ENCODE results near the gene ACP7.
A peak's percentile ranks its signal among the peaks of the same experiment; 100 is the strongest.

DNA sequence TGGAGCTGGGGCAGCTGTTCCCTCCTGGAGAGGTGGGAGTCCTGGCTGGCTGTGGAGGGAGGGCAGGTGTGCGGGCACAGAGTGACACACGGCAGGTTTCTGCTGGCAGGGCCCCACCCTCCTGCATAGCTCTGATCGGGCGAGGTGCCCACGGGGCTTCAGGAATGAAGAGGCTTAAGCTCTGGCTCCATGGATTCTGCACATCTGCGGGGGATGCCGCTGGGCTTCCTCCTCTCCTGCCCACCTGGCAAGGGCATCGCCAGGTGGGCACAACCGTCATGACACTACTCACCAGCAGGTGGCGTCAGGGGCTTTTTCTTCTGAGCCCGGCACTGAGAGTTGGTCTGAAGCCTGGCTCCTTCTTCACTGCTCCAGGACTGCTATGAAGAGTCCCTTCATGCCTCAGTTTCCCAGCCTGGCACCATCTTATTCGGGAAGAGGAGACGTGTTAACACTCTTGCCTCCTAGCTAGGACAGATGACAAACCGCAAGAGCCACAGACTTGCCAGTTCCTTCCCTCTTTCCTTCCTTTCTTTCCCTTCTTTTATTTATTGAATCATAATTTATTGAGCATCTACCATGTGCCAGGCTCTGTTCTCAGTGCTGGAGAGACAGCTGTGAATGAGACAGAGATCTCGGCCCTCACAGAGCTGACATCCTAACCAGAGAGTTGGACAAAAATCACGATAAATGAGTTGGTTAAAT is 26.2 kb downstream of the ACP7 start:
- TF ChIP-seq POLR2A (IDR thresholded peaks at IDR 0.05; ENCODE audit: low read depth, low read length) (no peak), RFX5 (IDR thresholded peaks at IDR 0.05; ENCODE audit: low read depth, low read length) (no peak)
- TF ChIP-seq, protein P1, sequence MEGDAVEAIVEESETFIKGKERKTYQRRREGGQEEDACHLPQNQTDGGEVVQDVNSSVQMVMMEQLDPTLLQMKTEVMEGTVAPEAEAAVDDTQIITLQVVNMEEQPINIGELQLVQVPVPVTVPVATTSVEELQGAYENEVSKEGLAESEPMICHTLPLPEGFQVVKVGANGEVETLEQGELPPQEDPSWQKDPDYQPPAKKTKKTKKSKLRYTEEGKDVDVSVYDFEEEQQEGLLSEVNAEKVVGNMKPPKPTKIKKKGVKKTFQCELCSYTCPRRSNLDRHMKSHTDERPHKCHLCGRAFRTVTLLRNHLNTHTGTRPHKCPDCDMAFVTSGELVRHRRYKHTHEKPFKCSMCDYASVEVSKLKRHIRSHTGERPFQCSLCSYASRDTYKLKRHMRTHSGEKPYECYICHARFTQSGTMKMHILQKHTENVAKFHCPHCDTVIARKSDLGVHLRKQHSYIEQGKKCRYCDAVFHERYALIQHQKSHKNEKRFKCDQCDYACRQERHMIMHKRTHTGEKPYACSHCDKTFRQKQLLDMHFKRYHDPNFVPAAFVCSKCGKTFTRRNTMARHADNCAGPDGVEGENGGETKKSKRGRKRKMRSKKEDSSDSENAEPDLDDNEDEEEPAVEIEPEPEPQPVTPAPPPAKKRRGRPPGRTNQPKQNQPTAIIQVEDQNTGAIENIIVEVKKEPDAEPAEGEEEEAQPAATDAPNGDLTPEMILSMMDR (conservative IDR thresholded peaks at IDR 0.05; ENCODE audit: low read depth, low read length), result peak; percentile 60
- TF ChIP-seq, protein P2, sequence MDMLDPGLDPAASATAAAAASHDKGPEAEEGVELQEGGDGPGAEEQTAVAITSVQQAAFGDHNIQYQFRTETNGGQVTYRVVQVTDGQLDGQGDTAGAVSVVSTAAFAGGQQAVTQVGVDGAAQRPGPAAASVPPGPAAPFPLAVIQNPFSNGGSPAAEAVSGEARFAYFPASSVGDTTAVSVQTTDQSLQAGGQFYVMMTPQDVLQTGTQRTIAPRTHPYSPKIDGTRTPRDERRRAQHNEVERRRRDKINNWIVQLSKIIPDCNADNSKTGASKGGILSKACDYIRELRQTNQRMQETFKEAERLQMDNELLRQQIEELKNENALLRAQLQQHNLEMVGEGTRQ (IDR thresholded peaks at IDR 0.05; ENCODE audit: low read depth, low read length), result no peak
